ENCODE data around the gene FANCE. TPM values are rescaled to one million over a fixed set of nuclear protein-coding genes. Genes with fewer than 3 reads are reported as not detected.

FANCE gene
- polyA plus RNA-seq, 1 donor (not counting 4 experiments of a cell fraction or from before 2014, with no cell fraction given), result 6.4 TPM

- FAIRE-seq (no peak), DNase-seq (ENCODE audit: low read depth, low spot score) (no peak)
- Histone ChIP-seq H3K4me1 (ENCODE audit: control insufficient read depth, extremely low read depth, insufficient read depth, low read length) (no peaks in the 10 kb centered on the region), H3K4me2 (ENCODE audit: control insufficient read depth, extremely low read depth, insufficient read depth, low read depth, low read length) (no peak overlapping the region), H3K27ac (ENCODE audit: control insufficient read depth, insufficient read depth, low read length) (no peak overlapping the region), H2AFZ (ENCODE audit: control insufficient read depth, low read length) (no peak overlapping the region), H3K9me3 (ENCODE audit: control insufficient read depth, low read depth, low read length) (no peaks in the 10 kb centered on the region), H3K4me3 (ENCODE audit: control insufficient read depth in 2 of 3, extremely low read depth in 1 of 3, insufficient read depth in 2 of 3, low read depth in 1 of 3, low read length in 3 of 3) (no peak overlapping the region), H4K20me1 (ENCODE audit: control insufficient read depth, extremely low read depth, insufficient read depth, low read length) (peaks cover 10% of the 10 kb centered on the region), H3K9me1 (ENCODE audit: control insufficient read depth, extremely low read depth, insufficient read depth, low read length) (no peaks in the 10 kb centered on the region), H3K27me3 (ENCODE audit: control insufficient read depth, extremely low read depth, insufficient read depth, low read length) (no peaks in the 10 kb centered on the region), H3K79me2 (ENCODE audit: control insufficient read depth, insufficient read depth, low read length) (no peaks in the 10 kb centered on the region), H3K36me3 (ENCODE audit: control insufficient read depth in 2 of 2, extremely low read depth in 1 of 2, insufficient read depth in 2 of 2, low read length in 2 of 2) (peaks cover 9 to 38% of the 10 kb centered on the region in 2 experiments), H3K9ac (ENCODE audit: control insufficient read depth, extremely low read depth, insufficient read depth, low read length) (no peak overlapping the region)
- TF ChIP-seq EZH2 (IDR thresholded peaks at IDR 0.05; ENCODE audit: low read length), result no peak
- TF ChIP-seq, protein P1, sequence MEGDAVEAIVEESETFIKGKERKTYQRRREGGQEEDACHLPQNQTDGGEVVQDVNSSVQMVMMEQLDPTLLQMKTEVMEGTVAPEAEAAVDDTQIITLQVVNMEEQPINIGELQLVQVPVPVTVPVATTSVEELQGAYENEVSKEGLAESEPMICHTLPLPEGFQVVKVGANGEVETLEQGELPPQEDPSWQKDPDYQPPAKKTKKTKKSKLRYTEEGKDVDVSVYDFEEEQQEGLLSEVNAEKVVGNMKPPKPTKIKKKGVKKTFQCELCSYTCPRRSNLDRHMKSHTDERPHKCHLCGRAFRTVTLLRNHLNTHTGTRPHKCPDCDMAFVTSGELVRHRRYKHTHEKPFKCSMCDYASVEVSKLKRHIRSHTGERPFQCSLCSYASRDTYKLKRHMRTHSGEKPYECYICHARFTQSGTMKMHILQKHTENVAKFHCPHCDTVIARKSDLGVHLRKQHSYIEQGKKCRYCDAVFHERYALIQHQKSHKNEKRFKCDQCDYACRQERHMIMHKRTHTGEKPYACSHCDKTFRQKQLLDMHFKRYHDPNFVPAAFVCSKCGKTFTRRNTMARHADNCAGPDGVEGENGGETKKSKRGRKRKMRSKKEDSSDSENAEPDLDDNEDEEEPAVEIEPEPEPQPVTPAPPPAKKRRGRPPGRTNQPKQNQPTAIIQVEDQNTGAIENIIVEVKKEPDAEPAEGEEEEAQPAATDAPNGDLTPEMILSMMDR (optimal IDR thresholded peaks at IDR 0.05 in 1 of 3, IDR thresholded peaks at IDR 0.05 in 1 of 3, conservative IDR thresholded peaks at IDR 0.05 in 1 of 3; ENCODE audit: extremely low read depth in 1 of 3, insufficient read depth in 2 of 3, low read length in 3 of 3), result no peak
- dilution Hi-C loops (cut with MboI; ENCODE audit: extremely low pct_ligation_motif_present, low sequenced_read_pairs), result no loop called here
Observed at GRCh38 chr6:35477028-35477427, 24.9 kb downstream of the FANCE start.

- Histone ChIP-seq H3K9me3 (ENCODE audit: control insufficient read depth, low read depth, low read length) (no peaks in the 10 kb centered on the region), H3K4me3 (ENCODE audit: control insufficient read depth in 2 of 3, extremely low read depth in 1 of 3, insufficient read depth in 2 of 3, low read depth in 1 of 3, low read length in 3 of 3) (no peak overlapping the region), H3K4me2 (ENCODE audit: control insufficient read depth, extremely low read depth, insufficient read depth, low read depth, low read length) (no peak overlapping the region), H3K79me2 (ENCODE audit: control insufficient read depth, insufficient read depth, low read length) (no peaks in the 10 kb centered on the region), H3K9ac (ENCODE audit: control insufficient read depth, extremely low read depth, insufficient read depth, low read length) (no peak overlapping the region), H3K9me1 (ENCODE audit: control insufficient read depth, extremely low read depth, insufficient read depth, low read length) (no peaks in the 10 kb centered on the region), H4K20me1 (ENCODE audit: control insufficient read depth, extremely low read depth, insufficient read depth, low read length) (peaks cover 5% of the 10 kb centered on the region), H3K4me1 (ENCODE audit: control insufficient read depth, extremely low read depth, insufficient read depth, low read length) (no peaks in the 10 kb centered on the region), H3K27me3 (ENCODE audit: control insufficient read depth, extremely low read depth, insufficient read depth, low read length) (no peaks in the 10 kb centered on the region), H3K36me3 (ENCODE audit: control insufficient read depth in 2 of 2, extremely low read depth in 1 of 2, insufficient read depth in 2 of 2, low read length in 2 of 2) (peaks cover 10 to 35% of the 10 kb centered on the region in 2 experiments), H2AFZ (ENCODE audit: control insufficient read depth, low read length) (no peak overlapping the region), H3K27ac (ENCODE audit: control insufficient read depth, insufficient read depth, low read length) (no peak overlapping the region)
- DNase-seq (ENCODE audit: low read depth, low spot score) (no peak), FAIRE-seq (no peak)
- dilution Hi-C loops (cut with MboI; ENCODE audit: extremely low pct_ligation_motif_present, low sequenced_read_pairs), result no loop called here
- no peak for TF ChIP-seq EZH2 (IDR thresholded peaks at IDR 0.05; ENCODE audit: low read length)
- TF ChIP-seq, protein P1 (optimal IDR thresholded peaks at IDR 0.05 in 1 of 3, IDR thresholded peaks at IDR 0.05 in 1 of 3, conservative IDR thresholded peaks at IDR 0.05 in 1 of 3; ENCODE audit: extremely low read depth in 1 of 3, insufficient read depth in 2 of 3, low read length in 3 of 3), result no peak
Observed at GRCh38 chr6:35477551-35478179, 25.5 kb downstream of the FANCE start.
